NCI-H345 (cell line): Measurements from ENCODE around the gene SPDYE9.
"Not testable (repeated sequence)": the region's sequence is repeated elsewhere in the genome, so short reads cannot be mapped to it uniquely, and the experiment has no call there.

ENCODE experiments used
- DNase-seq: peaks from one replicate; lab custom pipeline; 2025; lab: John Stamatoyannopoulos, UW

Gene SPDYE9, protein sequence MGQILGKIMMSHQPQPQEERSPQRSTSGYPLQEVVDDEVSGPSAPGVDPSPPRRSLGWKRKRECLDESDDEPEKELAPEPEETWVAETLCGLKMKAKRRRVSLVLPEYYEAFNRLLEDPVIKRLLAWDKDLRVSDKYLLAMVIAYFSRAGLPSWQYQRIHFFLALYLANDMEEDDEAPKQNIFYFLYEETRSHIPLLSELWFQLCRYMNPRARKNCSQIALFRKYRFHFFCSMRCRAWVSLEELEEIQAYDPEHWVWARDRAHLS

DNA sequence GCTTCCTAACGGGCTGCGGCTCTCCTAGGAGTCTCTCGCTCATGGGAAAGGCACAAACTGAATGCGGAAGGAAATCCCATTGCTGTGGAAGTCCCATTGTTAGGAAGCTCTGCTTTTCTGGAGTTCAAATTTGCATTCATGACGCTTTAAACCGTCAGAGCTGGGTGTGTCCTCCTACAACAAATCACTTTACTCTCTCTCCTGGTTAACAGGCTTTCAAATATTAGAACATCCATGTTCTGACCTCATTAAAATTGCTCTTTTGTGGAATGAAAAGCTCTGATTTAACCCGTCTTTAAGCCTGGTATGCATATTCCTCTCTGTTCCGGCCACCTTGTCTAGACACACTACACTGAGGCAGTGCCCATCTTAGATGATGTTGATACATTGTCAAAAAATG is at the start of gene SPDYE9:
TSS of gene SPDYE9 (minus strand) at position 101 of the 400 bp plus-strand sequence. CDS start 1,800 bp downstream, outside the sequence.
- not testable (repeated sequence) for DNase-seq

DNA sequence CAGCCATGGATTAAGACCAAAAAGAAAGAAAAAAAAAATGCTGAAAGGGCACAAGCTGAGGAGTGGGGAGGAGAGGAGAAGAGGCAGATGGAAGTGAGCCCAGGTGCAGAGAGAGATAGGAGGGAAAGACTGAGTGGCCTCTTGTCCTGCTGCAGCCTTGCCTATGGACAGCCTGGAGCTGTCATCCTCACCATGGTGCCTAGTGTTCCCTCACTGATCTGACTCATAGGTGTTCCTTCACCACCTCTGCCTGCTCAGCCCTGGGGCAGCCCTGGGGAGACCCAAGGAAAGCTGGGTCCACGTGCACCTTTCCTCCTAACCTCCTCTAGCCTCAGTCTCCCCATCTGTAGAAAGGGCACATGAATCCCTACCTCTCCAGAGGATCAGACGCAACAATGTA is 49.0 kb upstream of the SPDYE9 start:
- not testable (repeated sequence) for DNase-seq

DNA sequence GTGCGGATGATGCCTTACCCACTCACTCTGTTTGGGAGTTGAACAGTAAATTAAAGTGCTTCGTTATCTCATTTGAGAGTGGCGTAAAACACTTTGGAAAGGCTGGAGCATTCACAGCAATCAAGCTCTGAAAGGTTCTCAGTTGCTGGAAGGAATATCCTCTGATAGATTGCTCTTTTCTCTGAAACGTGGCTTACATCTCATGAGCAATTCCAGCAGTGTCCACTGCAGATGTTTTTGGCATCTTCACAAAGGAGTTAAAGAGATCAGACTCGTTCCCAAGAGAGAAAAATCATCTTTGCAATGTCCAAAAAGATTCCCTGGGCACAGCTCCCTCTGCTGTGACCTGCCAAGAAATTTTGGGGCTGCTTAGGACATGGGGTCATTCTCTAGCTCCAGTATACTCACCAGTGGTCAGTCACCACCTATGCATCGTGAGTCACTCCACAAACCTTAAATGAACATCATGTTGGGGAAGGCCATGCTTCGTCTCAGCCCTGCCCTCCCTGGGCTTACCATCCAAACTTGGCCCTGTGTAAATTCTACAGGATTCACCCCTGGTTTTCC is 46.9 kb upstream of the SPDYE9 start:
- not testable (repeated sequence) for DNase-seq

DNA sequence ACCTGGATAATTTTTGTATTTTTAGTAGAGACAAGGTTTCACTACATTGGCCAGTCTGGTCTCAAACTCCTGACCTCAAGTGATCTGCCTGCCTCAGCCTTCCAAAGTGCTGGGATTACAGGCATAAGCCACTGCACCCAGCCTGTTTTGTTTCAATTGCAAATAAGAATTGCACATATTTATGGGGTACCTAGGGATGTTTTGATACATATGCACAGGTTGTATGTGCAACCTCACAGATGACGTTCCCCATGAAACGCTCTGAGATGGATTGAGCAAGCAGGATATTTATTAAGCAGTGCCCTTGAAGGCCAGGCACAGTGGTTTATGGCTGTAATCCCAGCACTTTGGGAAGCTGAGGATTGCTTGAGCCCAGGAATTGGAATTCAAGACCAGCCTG is 44.8 kb upstream of the SPDYE9 start:
- not testable (repeated sequence) for DNase-seq

DNA sequence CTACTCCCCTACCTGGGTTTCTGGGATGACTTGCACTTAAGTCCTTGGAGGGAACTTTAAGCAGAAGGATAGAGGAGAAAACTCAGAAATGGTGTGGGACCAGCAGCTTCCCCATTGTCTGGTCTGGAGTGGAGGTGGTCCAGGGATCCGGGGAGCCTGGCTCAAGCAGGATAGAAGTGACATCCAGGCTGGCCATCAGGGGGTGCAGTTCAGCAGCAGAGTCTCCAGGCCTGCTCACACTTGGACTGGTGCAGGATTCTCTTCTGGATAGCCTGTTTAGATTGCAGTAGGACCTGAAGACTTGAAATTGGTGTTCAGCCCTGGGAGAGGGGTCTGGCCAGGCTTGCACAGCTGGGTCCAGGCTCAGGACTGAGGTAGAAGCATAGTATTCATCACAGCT is 38.3 kb upstream of the SPDYE9 start:
- not testable (repeated sequence) for DNase-seq

DNA sequence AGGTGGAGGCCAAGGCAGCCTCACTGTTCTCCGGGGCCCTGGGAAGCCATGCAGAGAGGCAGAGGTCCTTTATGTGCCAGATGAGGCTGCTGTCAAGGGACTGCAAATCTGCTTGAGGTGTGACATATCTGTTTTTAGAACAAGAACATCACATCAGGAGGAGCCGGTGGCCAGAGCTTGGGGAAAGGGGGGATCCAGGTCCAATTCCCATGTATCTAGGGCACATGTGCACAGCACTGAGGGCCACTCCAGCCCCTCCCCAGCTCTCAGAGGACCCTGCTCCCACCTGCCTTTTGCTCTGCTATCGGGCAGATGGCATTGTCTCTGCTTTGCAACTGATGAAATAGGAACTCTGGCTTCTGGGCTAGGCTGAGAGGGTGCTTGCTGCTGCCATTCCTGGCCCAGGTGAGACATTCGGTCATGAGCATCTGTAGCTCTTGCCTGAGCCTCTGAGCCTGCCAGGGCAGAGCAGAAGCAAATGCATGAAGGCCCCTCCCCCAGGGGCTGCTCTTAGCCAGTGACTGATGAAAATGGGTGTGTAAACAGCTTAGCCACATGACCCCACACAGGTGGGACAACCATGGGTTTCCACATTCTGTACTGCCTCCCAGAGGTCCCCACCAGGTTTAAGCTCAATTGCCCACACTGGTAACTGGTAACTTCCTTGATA is 37.1 kb upstream of the SPDYE9 start:
- DNase-seq = not testable (repeated sequence)

DNA sequence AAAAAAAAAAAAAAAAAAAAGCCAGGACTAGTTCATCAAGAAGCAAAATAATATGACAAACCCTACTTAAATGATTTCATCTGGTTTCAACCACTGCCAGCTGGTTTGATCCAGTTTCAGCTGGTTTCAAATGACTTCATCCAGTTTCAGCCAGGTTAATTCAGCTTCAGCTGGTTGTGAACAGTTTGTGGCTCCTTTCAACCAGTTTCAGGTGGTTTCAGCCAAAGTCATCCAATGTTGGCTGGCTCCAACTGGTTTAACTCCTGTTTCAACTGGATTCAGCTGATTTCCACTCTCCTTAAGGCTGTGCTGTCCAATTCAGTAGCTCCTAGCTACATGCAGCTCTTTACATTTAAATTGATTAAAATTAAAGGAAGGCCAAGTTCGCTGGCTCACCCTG is 32.3 kb upstream of the SPDYE9 start:
- not testable (repeated sequence) for DNase-seq

DNA sequence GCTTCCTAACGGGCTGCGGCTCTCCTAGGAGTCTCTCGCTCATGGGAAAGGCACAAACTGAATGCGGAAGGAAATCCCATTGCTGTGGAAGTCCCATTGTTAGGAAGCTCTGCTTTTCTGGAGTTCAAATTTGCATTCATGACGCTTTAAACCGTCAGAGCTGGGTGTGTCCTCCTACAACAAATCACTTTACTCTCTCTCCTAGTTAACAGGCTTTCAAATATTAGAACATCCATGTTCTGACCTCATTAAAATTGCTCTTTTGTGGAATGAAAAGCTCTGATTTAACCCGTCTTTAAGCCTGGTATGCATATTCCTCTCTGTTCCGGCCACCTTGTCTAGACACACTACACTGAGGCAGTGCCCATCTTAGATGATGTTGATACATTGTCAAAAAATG is 28.0 kb downstream of the SPDYE9 start, which contains the start of gene SPDYE11:
TSS of gene SPDYE11 (minus strand) at position 101 of the 400 bp plus-strand sequence. CDS start 1,800 bp downstream, outside the sequence.
- DNase-seq = not testable (repeated sequence)

DNA sequence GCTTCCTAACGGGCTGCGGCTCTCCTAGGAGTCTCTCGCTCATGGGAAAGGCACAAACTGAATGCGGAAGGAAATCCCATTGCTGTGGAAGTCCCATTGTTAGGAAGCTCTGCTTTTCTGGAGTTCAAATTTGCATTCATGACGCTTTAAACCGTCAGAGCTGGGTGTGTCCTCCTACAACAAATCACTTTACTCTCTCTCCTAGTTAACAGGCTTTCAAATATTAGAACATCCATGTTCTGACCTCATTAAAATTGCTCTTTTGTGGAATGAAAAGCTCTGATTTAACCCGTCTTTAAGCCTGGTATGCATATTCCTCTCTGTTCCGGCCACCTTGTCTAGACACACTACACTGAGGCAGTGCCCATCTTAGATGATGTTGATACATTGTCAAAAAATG is 56.2 kb downstream of the SPDYE9 start, which contains the start of gene SPDYE8:
TSS of gene SPDYE8 (minus strand) at position 101 of the 400 bp plus-strand sequence. CDS start 1,800 bp downstream, outside the sequence.
- DNase-seq = not testable (repeated sequence)
